Measurements from ENCODE around the gene BRD3OS. TPM values are rescaled to one million over a fixed set of nuclear protein-coding genes. Genes with fewer than 3 reads are reported as not detected.
A peak's percentile ranks its signal among the peaks of the same experiment; 100 is the strongest.

BRD3OS gene
- total and polyA plus RNA-seq, 4 experiments from 2014 or later, result 18.3 to 33.1 (median 19.9) TPM

DNA sequence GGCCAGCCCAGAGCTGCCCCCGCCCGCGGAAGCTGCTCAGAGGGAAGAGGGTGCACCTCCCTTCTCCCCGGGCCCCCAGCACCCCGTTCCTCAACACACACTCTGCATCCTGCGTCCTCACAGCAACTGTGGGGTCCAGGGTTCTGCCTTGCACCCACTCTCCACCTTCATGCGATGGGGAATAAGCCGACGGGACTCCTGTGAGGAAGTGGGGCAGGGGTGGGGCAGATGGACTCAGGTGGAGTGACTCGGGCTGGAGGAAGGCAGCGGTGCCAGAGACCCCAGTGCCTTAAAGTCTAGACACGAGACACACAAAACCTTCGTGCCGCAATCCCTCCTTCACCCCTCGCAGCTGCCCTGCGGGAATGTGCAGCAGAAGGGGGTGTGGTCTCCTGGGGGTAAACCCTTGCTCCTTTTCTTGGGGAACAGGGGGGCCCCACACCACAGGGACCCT is 33.9 kb downstream of the BRD3OS start:
- CTCF ChIA-PET (ENCODE audit: partially characterized antibody), result no interaction called here
- Histone ChIP-seq H3K9me3 (ENCODE audit: control insufficient read depth in 1 of 2, low read length in 2 of 2) (no peaks in the 10 kb centered on the region), H3K4me1 (ENCODE audit: insufficient read depth, low read length) (peaks cover 28% of the 10 kb centered on the region), H3K4me3 (ENCODE audit: low read length in 2 of 2) (no peak overlapping the region), H3K27ac (ENCODE audit: low read depth, low read length) (no peak overlapping the region), H3K36me3 (ENCODE audit: insufficient read depth, low read length) (no peaks in the 10 kb centered on the region), H3K27me3 (ENCODE audit: insufficient read depth, low read length) (no peaks in the 10 kb centered on the region)
- Mint-ChIP-seq H3K27me3 (no peaks in the 10 kb centered on the region), H3K4me3 (no peak overlapping the region), H3K36me3 (peaks cover 0 to 3% of the 10 kb centered on the region in 2 donors), H3K9me3 (no peaks in the 10 kb centered on the region), H3K4me1 (peaks cover 16 to 56% (median 46%) of the 10 kb centered on the region in 4 donors), H3K27ac (no peak overlapping the region)
- no peak for DNase-seq
- intact Hi-C loops (cut with micrococcal nuclease), result no loop called here
- POLR2A ChIA-PET (ENCODE audit: partially characterized antibody), result no interaction called here

DNA sequence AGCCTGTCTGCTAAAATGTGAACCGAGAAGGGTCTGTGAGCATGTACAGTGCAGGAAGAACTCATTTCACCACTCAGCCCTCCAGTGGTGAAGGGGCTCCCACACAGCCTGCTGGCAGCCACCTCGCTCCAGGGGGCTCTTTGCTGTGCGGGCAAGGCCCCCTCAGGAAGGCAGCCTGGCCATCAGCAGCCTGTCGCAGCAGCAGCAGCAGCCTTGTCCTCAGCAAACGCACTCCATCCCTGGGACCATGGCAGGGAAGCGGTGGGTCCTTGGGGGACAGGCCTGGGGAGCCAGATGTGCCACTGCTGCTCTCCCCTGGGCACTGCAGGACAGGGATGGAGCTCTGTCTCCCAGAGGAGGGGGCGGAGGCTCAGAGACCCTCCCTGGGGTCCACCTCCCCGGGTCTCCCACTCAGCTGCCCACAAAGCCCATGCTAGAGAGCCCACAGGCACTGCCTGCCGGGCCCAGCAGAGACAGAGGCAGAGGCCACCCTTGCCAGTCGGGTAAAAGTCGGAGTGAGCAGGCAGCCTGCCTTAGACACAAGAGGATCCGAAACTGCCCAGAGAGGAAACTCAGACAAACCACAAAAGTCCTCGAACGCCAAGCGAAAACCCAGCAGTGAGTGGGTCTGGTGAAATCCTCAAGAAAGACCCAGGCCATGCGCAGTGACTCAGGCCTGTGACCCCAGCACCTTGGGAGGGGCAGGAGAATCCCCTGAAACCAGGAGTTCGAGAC is 34.5 kb downstream of the BRD3OS start:
- POLR2A ChIA-PET (ENCODE audit: partially characterized antibody), result no interaction called here
- H3K27ac ChIP-seq (ENCODE audit: low read depth, low read length), result no peak overlapping the region

DNA sequence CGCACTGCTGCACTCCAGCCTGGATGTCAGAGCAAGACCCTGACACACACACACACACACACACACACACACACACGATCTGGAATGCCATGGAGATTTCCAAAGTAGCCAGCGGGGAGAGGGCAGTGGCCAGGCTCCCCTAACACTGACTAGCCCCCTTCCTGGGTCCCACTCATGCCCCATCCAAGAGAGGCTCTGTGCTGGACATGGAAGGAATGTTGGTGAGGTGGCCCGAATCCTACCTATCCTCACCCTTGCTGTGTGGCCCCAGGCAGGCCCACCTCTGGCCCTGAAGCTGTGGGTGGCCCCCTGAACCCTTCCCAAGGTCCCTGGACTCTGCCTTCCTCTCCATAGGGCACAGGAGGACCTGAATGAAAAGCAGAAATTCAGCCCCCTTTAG is 35.3 kb downstream of the BRD3OS start:
- DNase-seq, result no peak
- H3K4me1 Mint-ChIP-seq, result peaks cover 21 to 68% (median 54%) of the 10 kb centered on the region in 4 donors
- no peaks in the 10 kb centered on the region for H3K9me3 Mint-ChIP-seq

More for the DNA sequence above, 34.5 kb downstream of the BRD3OS start:
- Histone ChIP-seq H3K4me3 (ENCODE audit: low read length in 2 of 2) (no peak overlapping the region), H3K36me3 (ENCODE audit: insufficient read depth, low read length) (no peaks in the 10 kb centered on the region), H3K27me3 (ENCODE audit: insufficient read depth, low read length) (no peaks in the 10 kb centered on the region), H3K4me1 (ENCODE audit: insufficient read depth, low read length) (peaks cover 31% of the 10 kb centered on the region), H3K9me3 (ENCODE audit: control insufficient read depth in 1 of 2, low read length in 2 of 2) (no peaks in the 10 kb centered on the region)
- Mint-ChIP-seq H3K4me3 (peak overlapping the region in 2 of 8 donors; percentile 9 to 35), H3K4me1 (peaks cover 18 to 60% (median 49%) of the 10 kb centered on the region in 4 donors), H3K9me3 (no peaks in the 10 kb centered on the region), H3K36me3 (peaks cover 0 to 4% of the 10 kb centered on the region in 2 donors), H3K27ac (peak overlapping the region in 4 of 7 donors; percentile 47 to 79 (median 62)), H3K27me3 (no peaks in the 10 kb centered on the region)
- intact Hi-C loops (cut with micrococcal nuclease), result loop anchor here (10.0 kb wide), 1 partner anchor 335 kb away; no protein-coding TSS in a partner anchor
- DNase-seq, result no peak
- CTCF ChIA-PET (ENCODE audit: partially characterized antibody), result no interaction called here

DNA sequence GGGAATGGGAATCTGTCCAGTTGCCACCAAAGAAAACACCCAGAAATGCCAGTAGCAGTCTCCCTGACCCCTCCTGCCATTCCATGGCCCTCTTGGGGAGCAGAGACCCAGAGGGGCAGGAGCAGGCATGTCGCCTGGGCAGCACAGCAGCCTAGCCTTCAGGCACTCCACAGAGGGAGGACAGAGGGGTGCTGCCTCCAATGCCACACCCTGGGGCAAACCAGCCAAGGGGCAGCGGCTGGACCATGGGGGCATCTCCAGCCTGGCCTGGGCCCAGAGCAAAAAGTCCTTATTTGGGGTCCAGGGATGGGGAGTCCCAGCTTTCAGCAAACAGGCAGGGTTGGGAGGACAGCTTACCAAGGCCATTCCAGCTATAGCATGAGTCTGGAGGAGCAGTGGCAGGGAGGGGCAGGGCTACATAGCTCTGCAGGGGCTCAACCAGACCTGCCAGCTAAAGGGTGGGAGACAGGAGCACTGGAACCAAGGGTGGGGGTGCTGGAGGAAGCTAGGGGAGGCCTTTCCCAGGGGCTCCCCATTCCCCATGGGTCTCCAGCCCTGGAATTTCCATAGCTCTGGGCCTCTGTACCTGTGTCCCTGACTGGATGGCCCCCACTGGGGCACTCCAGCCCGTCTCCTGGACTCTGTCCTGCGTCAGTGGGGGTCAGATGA is 35.9 kb downstream of the BRD3OS start:
- intact Hi-C loops (cut with micrococcal nuclease), result loop anchor here (10.0 kb wide), 1 partner anchor 334 kb away; no protein-coding TSS in a partner anchor
- no peaks in the 10 kb centered on the region for H3K27me3 ChIP-seq (ENCODE audit: insufficient read depth, low read length)
- H3K4me3 ChIP-seq (ENCODE audit: low read length in 2 of 2), result no peak overlapping the region
- H3K27ac ChIP-seq (ENCODE audit: low read depth, low read length), result no peak overlapping the region
- no peaks in the 10 kb centered on the region for H3K9me3 ChIP-seq (ENCODE audit: control insufficient read depth in 1 of 2, low read length in 2 of 2)
- POLR2A ChIA-PET (ENCODE audit: partially characterized antibody), result interaction anchor here (0.5 kb wide), 1 partner anchor 103 kb away, joined by 3 read pairs; the partner anchor contains the start of gene RNU6ATAC
- Mint-ChIP-seq H3K27ac (peak overlapping the region in 1 of 7 donors; percentile 79), H3K27me3 (no peaks in the 10 kb centered on the region), H3K36me3 (peaks cover 0 to 8% of the 10 kb centered on the region in 2 donors), H3K4me3 (peak overlapping the region in 1 of 8 donors; percentile 7), H3K4me1 (peaks cover 26 to 73% (median 59%) of the 10 kb centered on the region in 4 donors), H3K9me3 (no peaks in the 10 kb centered on the region)
- H3K36me3 ChIP-seq (ENCODE audit: insufficient read depth, low read length), result no peaks in the 10 kb centered on the region
- CTCF ChIA-PET (ENCODE audit: partially characterized antibody), result no interaction called here
- H3K4me1 ChIP-seq (ENCODE audit: insufficient read depth, low read length), result peaks cover 44% of the 10 kb centered on the region
- DNase-seq, result no peak

More for the DNA sequence above, 35.3 kb downstream of the BRD3OS start:
- ChIA-PET CTCF (ENCODE audit: partially characterized antibody) (no interaction called here), POLR2A (ENCODE audit: partially characterized antibody) (no interaction called here)
- Mint-ChIP-seq H3K27me3 (no peaks in the 10 kb centered on the region), H3K4me3 (peak overlapping the region in 1 of 8 donors; percentile 35), H3K27ac (peak overlapping the region in 4 of 7 donors; percentile 62 to 79 (median 68)), H3K36me3 (peaks cover 0 to 4% of the 10 kb centered on the region in 2 donors)
- Histone ChIP-seq H3K4me1 (ENCODE audit: insufficient read depth, low read length) (peaks cover 38% of the 10 kb centered on the region), H3K27ac (ENCODE audit: low read depth, low read length) (no peak overlapping the region), H3K9me3 (ENCODE audit: control insufficient read depth in 1 of 2, low read length in 2 of 2) (no peaks in the 10 kb centered on the region), H3K27me3 (ENCODE audit: insufficient read depth, low read length) (no peaks in the 10 kb centered on the region), H3K36me3 (ENCODE audit: insufficient read depth, low read length) (no peaks in the 10 kb centered on the region), H3K4me3 (ENCODE audit: low read length in 2 of 2) (no peak overlapping the region)
- intact Hi-C loops (cut with micrococcal nuclease), result loop anchor here (10.0 kb wide), 1 partner anchor 334 kb away; no protein-coding TSS in a partner anchor

DNA sequence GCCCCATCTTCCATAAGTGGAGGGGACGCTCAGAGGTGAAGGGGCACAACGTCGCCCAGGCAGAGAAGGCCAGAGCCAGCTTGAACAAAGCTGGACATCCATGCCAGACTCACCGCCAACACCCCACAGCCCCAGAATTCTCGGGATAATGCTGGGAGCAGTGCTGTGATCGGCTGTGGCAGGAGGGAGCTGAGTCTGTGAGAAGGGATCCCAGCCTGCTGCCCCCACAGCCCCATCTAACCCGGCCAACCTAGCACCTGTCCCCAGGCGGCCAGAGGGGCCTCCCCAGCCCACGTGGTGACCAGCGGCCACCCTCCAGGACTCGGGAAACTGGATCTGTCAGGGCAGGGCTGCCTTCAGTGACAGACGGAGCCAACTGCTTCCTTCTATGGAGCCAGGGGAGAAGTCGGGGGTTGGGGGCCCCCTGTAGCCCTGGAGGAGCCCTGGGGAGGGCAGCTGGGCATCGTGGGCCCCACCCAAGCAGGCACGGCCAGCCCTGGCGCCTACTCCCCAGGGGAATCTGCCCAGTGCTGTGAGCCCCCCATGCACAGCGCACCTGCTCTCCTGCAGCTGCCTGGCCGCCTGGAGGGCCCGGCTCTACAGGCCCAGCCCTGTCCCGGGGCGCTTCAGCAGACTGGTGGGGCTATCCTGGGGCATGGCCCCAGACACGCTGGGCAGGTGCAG is 36.5 kb downstream of the BRD3OS start:
- no peaks in the 10 kb centered on the region for H3K27me3 Mint-ChIP-seq
- no peak for DNase-seq
- H3K27ac Mint-ChIP-seq, result no peak overlapping the region
- H3K36me3 ChIP-seq (ENCODE audit: insufficient read depth, low read length), result no peaks in the 10 kb centered on the region
- ChIA-PET CTCF (ENCODE audit: partially characterized antibody) (interaction anchor here (0.5 kb wide), 1 partner anchor 30 kb away, joined by 3 read pairs; no protein-coding TSS in a partner anchor), POLR2A (ENCODE audit: partially characterized antibody) (interaction anchor here (0.5 kb wide), 1 partner anchor 103 kb away, joined by 3 read pairs; the partner anchor contains the start of gene RNU6ATAC)
- H3K4me1 ChIP-seq (ENCODE audit: insufficient read depth, low read length), result peaks cover 51% of the 10 kb centered on the region
- no peak overlapping the region for H3K4me3 ChIP-seq (ENCODE audit: low read length in 2 of 2)
- H3K9me3 Mint-ChIP-seq, result no peaks in the 10 kb centered on the region
- peaks cover 29 to 75% (median 60%) of the 10 kb centered on the region in 4 donors for H3K4me1 Mint-ChIP-seq
- peaks cover 0 to 13% of the 10 kb centered on the region in 2 donors for H3K36me3 Mint-ChIP-seq
- no peaks in the 10 kb centered on the region for H3K9me3 ChIP-seq (ENCODE audit: control insufficient read depth in 1 of 2, low read length in 2 of 2)
- no peak overlapping the region for H3K27ac ChIP-seq (ENCODE audit: low read depth, low read length)
- no peaks in the 10 kb centered on the region for H3K27me3 ChIP-seq (ENCODE audit: insufficient read depth, low read length)
- intact Hi-C loops (cut with micrococcal nuclease), result loop anchor here (10.0 kb wide), 1 partner anchor 333 kb away; no protein-coding TSS in a partner anchor
- no peak overlapping the region for H3K4me3 Mint-ChIP-seq

DNA sequence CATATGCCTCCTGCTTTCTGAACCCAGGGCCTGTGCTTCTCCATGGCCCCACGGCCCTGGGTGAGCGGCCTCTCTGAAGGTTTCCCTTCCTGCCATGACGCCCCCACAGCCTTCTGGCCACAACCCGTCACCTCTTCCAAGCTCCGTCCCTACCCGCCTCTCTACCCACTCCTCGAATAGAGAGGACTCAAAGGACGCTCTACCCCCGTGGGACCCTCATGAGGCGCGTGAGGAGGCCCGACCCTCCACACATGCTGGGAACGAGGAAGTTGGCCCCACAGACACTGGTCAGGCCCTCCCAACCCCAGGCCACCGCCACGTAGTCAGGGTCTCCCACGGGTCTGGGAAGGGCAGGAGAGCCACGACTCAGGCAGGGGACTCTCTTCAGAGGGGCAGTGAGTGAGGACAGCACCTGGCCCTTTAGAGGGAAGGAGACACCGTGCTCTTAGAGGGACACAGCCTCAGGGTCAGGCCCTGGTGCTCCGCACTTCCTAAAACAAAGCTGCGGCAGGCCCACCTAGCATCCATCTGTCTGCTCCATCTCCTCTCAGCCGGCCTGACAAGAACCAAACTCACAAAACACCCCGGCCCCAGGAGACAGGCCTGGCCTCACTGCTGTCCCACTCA is 37.3 kb downstream of the BRD3OS start:
- no peak for DNase-seq
- Histone ChIP-seq H3K27ac (ENCODE audit: low read depth, low read length) (no peak overlapping the region), H3K36me3 (ENCODE audit: insufficient read depth, low read length) (no peaks in the 10 kb centered on the region), H3K4me1 (ENCODE audit: insufficient read depth, low read length) (peaks cover 52% of the 10 kb centered on the region), H3K4me3 (ENCODE audit: low read length in 2 of 2) (no peak overlapping the region), H3K9me3 (ENCODE audit: control insufficient read depth in 1 of 2, low read length in 2 of 2) (no peaks in the 10 kb centered on the region), H3K27me3 (ENCODE audit: insufficient read depth, low read length) (no peaks in the 10 kb centered on the region)
- Mint-ChIP-seq H3K36me3 (peaks cover 0 to 13% of the 10 kb centered on the region in 2 donors), H3K9me3 (no peaks in the 10 kb centered on the region), H3K27me3 (no peaks in the 10 kb centered on the region), H3K4me3 (no peak overlapping the region), H3K27ac (no peak overlapping the region), H3K4me1 (peaks cover 25 to 69% (median 56%) of the 10 kb centered on the region in 4 donors)
- intact Hi-C loops (cut with micrococcal nuclease), result loop anchor here (10.0 kb wide), 1 partner anchor 332 kb away; no protein-coding TSS in a partner anchor
- POLR2A ChIA-PET (ENCODE audit: partially characterized antibody), result no interaction called here
- CTCF ChIA-PET (ENCODE audit: partially characterized antibody), result no interaction called here
